ENCODE results near the gene THEMIS.
"Not testable (repeated sequence)": the region's sequence is repeated elsewhere in the genome, so short reads cannot be mapped to it uniquely, and the experiment has no call there.

Gene THEMIS

GRCh38 chr6:127794405-127794804 lies 106.5 kb downstream of the THEMIS start:
- DNase-seq (ENCODE audit: low spot score), result no peak

GRCh38 chr6:127793396-127793795 lies 107.5 kb downstream of the THEMIS start:
- no peak for DNase-seq (ENCODE audit: low spot score)

- no peak for DNase-seq (ENCODE audit: low spot score)
These were observed 108.2 kb downstream of the THEMIS start for GRCh38 chr6:127792616-127793015.

- DNase-seq (ENCODE audit: low spot score), result no peak
These were observed 108.9 kb downstream of the THEMIS start for GRCh38 chr6:127791779-127792528.

GRCh38 chr6:127790571-127790970 lies 110.3 kb downstream of the THEMIS start:
- DNase-seq (ENCODE audit: low spot score), result no peak

GRCh38 chr6:127786109-127786508 lies 114.7 kb downstream of the THEMIS start:
- no peak for DNase-seq (ENCODE audit: low spot score)

GRCh38 chr6:127784468-127784867 lies 116.4 kb downstream of the THEMIS start:
- no peak for DNase-seq (ENCODE audit: low spot score)

- DNase-seq (ENCODE audit: low spot score), result not testable (repeated sequence)
These were observed 119.1 kb downstream of the THEMIS start for GRCh38 chr6:127781636-127782272.

- no peak for DNase-seq (ENCODE audit: low spot score)
These were observed 124.5 kb downstream of the THEMIS start for GRCh38 chr6:127776320-127776719.

- DNase-seq (ENCODE audit: low spot score), result no peak
These were observed 125.5 kb downstream of the THEMIS start for GRCh38 chr6:127775371-127775770.

- no peak for DNase-seq (ENCODE audit: low spot score)
These were observed 132.1 kb downstream of the THEMIS start for GRCh38 chr6:127768745-127769144.

- DNase-seq (ENCODE audit: low spot score), result no peak
These were observed 132.6 kb downstream of the THEMIS start for GRCh38 chr6:127768223-127768622.

GRCh38 chr6:127765949-127766348 lies 134.9 kb downstream of the THEMIS start:
- no peak for DNase-seq (ENCODE audit: low spot score)

- DNase-seq (ENCODE audit: low spot score), result no peak
These were observed 138.6 kb downstream of the THEMIS start for GRCh38 chr6:127762284-127762683.

GRCh38 chr6:127761084-127761483 lies 139.8 kb downstream of the THEMIS start:
- no peak for DNase-seq (ENCODE audit: low spot score)

- no peak for DNase-seq (ENCODE audit: low spot score)
These were observed 151.8 kb downstream of the THEMIS start for GRCh38 chr6:127749095-127749494.

GRCh38 chr6:127748290-127748689 lies 152.6 kb downstream of the THEMIS start:
- DNase-seq (ENCODE audit: low spot score), result no peak

GRCh38 chr6:127738423-127738822 lies 162.4 kb downstream of the THEMIS start:
- no peak for DNase-seq (ENCODE audit: low spot score)

GRCh38 chr6:127737768-127738167 lies 163.1 kb downstream of the THEMIS start:
- no peak for DNase-seq (ENCODE audit: low spot score)

- peak; percentile 45 for DNase-seq (ENCODE audit: low spot score)
These were observed 163.8 kb downstream of the THEMIS start for GRCh38 chr6:127737009-127737486.

- no peak for DNase-seq (ENCODE audit: low spot score)
These were observed 167.9 kb downstream of the THEMIS start for GRCh38 chr6:127732927-127733326.

- no peak for DNase-seq (ENCODE audit: low spot score)
These were observed 173.5 kb downstream of the THEMIS start for GRCh38 chr6:127727260-127727953.

GRCh38 chr6:127725821-127726220 lies 175.0 kb downstream of the THEMIS start:
- DNase-seq (ENCODE audit: low spot score), result no peak

All from AG08396 (cell line).